ENCODE measurements around the gene HBG1. TPM values are rescaled to one million over a fixed set of nuclear protein-coding genes. Genes with fewer than 3 reads are reported as not detected.

Gene HBG1
- total and polyA plus RNA-seq, 9 donors, result 3.7 TPM; not detected in 8

GRCh38 chr11:5267033-5267563 is 17.4 kb upstream of the HBG1 start:
- intact Hi-C loops (cut with DNase I), result no loop called here
- Histone ChIP-seq H3K9me3 (no peaks in the 10 kb centered on the region), H3K27ac (no peak overlapping the region), H3K27me3 (no peaks in the 10 kb centered on the region), H3K4me1 (ENCODE audit: insufficient read depth) (no peaks in the 10 kb centered on the region), H3K4me3 (no peak overlapping the region), H3K36me3 (no peaks in the 10 kb centered on the region)
- 77 to 90% (median 80%) methylated on average over 2 of the region's 2 CpGs for WGBS, 3 donors
- TF ChIP-seq EP300 (IDR thresholded peaks at IDR 0.05) (no peak), CTCF (IDR thresholded peaks at IDR 0.05) (no peak), POLR2A (IDR thresholded peaks at IDR 0.05) (no peak)
- DNase-seq, result no peak

DNA sequence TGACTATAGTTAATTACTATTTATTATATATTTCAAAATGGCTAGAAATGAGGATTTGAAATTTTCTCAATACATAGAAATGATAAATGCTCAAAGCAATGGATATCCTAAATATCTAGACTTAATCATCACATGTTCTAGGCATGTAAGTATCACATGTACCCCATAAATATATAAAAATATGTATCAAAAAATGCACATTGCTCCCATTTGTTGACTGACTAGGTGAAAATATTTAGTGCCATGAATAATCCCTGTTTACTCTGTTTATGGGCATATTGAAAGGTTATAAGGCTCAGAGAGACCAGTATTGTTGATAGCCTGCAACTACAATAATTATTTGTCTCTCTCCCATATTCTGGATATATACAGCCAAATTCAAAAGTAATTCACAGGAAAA is 17.0 kb upstream of the HBG1 start:
- DNase-seq, result no peak
- Histone ChIP-seq H3K36me3 (no peaks in the 10 kb centered on the region), H3K4me1 (ENCODE audit: insufficient read depth) (no peaks in the 10 kb centered on the region), H3K27ac (no peak overlapping the region), H3K9me3 (no peaks in the 10 kb centered on the region), H3K4me3 (no peak overlapping the region), H3K27me3 (no peaks in the 10 kb centered on the region)
- TF ChIP-seq POLR2A (IDR thresholded peaks at IDR 0.05), result no peak
- TF ChIP-seq CTCF (IDR thresholded peaks at IDR 0.05), result no peak
- TF ChIP-seq EP300 (IDR thresholded peaks at IDR 0.05), result no peak
- intact Hi-C loops (cut with DNase I), result no loop called here

- 40 to 58% (median 42%) methylated on average over 2 of the region's 2 CpGs for WGBS, 3 donors
- no peaks in the 10 kb centered on the region for H3K9me3 ChIP-seq
- no peak for TF ChIP-seq CTCF (IDR thresholded peaks at IDR 0.05)
- TF ChIP-seq EP300 (IDR thresholded peaks at IDR 0.05), result no peak
- no peak for TF ChIP-seq POLR2A (IDR thresholded peaks at IDR 0.05)
- no peaks in the 10 kb centered on the region for H3K4me1 ChIP-seq (ENCODE audit: insufficient read depth)
- no peak overlapping the region for H3K27ac ChIP-seq
- intact Hi-C loops (cut with DNase I), result no loop called here
- no peaks in the 10 kb centered on the region for H3K27me3 ChIP-seq
- H3K4me3 ChIP-seq, result no peak overlapping the region
- no peak for DNase-seq
- H3K36me3 ChIP-seq, result no peaks in the 10 kb centered on the region
Measured at GRCh38 chr11:5265832-5266231, 16.2 kb upstream of the HBG1 start.

DNA sequence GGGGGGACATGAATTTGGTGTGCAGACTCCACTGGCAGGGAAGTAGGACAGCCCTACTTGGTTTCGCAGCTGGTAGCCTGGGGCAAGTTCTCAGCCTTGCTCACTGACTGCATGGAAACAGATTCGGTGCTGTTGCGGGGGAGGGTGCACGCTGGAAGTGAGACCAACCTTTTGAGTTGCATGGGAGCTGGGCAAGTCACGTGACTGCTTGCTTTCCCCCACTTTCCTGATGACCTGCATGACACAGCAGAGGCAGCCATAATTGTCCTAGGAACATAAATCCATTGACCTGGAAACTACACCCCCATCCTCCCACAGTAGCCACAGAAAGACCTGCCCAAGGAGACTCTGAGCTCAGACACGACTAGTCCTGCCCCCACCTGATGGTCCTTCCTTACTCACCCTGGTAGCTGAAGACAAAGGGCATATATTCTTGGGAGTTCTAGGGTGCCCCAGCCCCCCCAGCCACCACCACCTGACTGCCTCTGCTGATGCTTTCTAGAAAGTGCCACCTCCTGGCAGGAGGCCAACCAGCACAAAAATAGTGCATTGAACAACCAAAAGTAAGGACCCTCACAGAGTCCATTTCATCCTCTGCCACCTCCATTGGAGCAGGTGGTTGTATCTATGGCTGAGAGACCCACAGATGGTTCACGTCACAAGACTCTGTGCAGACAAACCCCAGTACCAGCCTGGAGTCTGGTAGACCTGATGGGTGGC is 9.0 kb upstream of the HBG1 start:
- no peaks in the 10 kb centered on the region for H3K4me1 ChIP-seq (ENCODE audit: insufficient read depth)
- TF ChIP-seq CTCF (IDR thresholded peaks at IDR 0.05), result no peak
- no peak for TF ChIP-seq EP300 (IDR thresholded peaks at IDR 0.05)
- TF ChIP-seq POLR2A (IDR thresholded peaks at IDR 0.05), result no peak

More for the DNA sequence above, 9.0 kb upstream of the HBG1 start:
- H3K9me3 ChIP-seq, result no peaks in the 10 kb centered on the region
- no peak for DNase-seq
- WGBS, 3 donors, result 58 to 63% (median 61%) methylated on average over 7 of the region's 7 CpGs
- intact Hi-C loops (cut with DNase I), result no loop called here
- H3K27ac ChIP-seq, result no peak overlapping the region
- no peaks in the 10 kb centered on the region for H3K36me3 ChIP-seq
- H3K4me3 ChIP-seq, result no peak overlapping the region
- no peaks in the 10 kb centered on the region for H3K27me3 ChIP-seq
